GM19467 (cell line): ENCODE measurements around the gene C15orf61.

ENCODE experiments used
- ATAC-seq: cut with Tn5 transposase; IDR thresholded peaks from one replicate; pipeline ENCODE4 v1.9.1; 2021; ENCODE audit warnings: mild to moderate bottlenecking, moderate library complexity; ENCODE audit not compliant: unreplicated experiment

Gene C15orf61

GRCh38 chr15:67548862-67549651 lies 28.1 kb downstream of the C15orf61 start:
- ATAC-seq, result no peak

DNA sequence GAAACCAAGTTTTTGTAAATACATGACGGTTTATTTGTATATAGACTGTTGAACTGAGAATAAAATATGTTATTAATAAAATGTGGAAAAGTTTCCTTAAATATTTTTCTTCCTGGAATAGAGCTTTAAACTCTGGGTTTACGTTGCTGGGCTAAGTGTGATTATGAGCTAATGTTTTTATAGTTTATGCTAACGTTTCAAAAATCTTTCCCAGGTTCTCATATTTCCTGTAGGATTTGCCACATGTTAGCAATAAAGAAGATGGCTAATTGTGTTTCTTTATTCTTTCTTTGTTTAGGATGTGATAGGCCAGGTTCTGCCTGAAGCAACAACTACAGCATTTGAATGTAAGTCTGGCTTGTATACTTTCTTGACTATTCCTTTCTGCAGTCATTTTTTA lies 28.8 kb downstream of the C15orf61 start:
- no peak for ATAC-seq

GRCh38 chr15:67550522-67550921 lies 29.6 kb downstream of the C15orf61 start:
- no peak for ATAC-seq

GRCh38 chr15:67551207-67551743 lies 30.3 kb downstream of the C15orf61 start:
- ATAC-seq, result no peak

DNA sequence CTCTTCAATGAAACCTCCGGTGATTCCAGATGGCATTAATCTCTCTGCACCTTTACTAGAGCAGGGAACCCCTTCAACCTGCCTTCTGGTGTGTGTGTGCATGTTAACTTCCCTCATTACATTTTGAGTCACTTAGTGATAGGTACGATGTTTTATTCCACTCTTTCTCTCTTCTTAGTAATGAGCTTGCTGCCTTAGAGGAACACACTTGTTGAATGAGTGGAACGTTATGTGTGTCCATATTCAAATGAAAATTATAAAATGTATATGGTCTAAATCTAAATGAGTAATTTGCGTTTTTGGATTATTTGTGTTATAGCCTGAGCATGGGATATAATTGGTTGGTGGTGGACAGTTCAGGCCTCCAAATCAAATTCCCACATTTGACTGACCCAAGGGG lies 33.6 kb downstream of the C15orf61 start:
- ATAC-seq, result no peak

- no peak for ATAC-seq
These were observed 36.1 kb downstream of the C15orf61 start for GRCh38 chr15:67556976-67557570.

GRCh38 chr15:67558502-67558901 lies 37.6 kb downstream of the C15orf61 start:
- ATAC-seq, result no peak

- ATAC-seq, result no peak
These were observed 38.2 kb downstream of the C15orf61 start for GRCh38 chr15:67559158-67559557.

GRCh38 chr15:67559576-67559975 lies 38.6 kb downstream of the C15orf61 start:
- no peak for ATAC-seq

- no peak for ATAC-seq
These were observed 39.4 kb downstream of the C15orf61 start for GRCh38 chr15:67560320-67560719.

DNA sequence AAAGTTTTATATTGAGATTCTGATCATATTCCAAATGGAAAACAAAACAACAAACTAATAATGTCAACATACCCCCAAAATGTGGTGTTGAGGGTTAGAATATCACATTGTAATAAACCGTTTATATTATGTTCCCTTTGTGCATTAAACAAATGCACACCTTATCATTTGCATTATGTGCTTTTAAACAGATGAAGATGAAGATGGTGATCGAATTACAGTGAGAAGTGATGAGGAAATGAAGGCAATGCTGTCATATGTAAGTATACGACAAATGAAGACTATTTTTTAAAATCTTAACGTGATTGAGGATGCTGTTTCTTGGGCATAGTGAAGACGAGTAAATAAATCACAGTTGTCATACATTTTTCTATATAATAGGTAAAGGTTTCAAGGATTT lies 42.2 kb downstream of the C15orf61 start:
- no peak for ATAC-seq

DNA sequence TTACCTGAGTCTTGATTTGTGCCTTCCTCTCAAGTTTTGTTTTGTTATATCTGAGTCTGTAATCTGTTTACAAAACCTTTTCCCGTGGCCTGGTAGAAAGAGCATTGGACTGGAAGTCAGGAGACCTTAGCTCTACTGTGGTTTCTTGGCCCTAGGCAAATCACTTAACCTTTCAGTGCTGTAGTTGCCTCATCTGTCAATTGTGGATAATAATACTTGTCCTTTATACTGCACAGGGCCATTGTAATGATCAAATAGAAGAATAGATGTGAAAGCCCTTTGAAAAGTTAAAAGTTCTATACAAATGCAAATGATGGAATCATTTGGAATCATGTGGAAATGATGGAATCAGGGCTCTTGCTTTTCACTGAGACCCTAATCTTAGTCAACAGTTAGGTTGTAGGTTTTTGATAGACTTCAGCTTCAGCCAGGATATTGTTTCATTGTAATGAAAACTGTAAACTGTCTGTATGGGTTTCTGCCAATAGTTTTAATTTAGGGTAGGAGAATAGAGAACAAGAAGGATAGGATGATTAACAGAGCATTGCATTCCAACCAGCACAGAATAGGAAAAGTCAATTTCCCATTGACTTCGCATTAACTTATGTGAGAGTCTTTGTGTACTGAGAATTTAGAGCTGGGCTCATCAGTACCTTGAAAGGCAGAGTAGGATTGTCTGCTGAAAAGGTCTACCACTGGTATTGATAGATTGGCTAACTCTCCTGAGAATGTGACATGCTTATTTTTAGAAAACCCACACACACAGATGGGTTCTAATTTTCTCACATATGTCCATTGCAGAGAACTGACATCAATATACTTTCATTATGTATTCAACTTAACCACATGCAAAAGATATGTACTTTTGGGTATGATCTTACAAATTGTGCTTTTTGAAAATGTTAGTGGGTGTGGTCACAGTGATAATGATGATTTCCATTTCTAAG lies 43.4 kb downstream of the C15orf61 start:
- peak; percentile 80 for ATAC-seq

DNA sequence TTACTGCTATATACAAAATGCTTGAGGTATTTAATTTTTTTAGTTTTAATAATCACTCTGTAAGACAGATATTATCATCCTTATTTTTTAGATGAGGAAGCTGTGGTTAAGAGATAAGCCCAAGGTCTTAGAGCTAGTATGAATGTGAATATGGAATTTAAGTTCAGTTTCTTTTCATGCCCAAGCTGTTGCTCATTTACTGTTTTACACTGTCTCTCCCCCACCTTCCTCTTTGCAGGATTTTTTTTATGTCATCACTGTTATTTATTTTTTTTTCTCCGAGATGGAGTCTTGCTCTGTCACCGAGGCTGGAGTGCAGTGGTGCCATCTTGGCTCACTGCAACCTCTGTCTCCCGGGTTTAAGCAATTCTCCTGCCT lies 44.0 kb downstream of the C15orf61 start:
- peak; percentile 31 for ATAC-seq

GRCh38 chr15:67569668-67570067 lies 48.7 kb downstream of the C15orf61 start:
- ATAC-seq, result no peak

DNA sequence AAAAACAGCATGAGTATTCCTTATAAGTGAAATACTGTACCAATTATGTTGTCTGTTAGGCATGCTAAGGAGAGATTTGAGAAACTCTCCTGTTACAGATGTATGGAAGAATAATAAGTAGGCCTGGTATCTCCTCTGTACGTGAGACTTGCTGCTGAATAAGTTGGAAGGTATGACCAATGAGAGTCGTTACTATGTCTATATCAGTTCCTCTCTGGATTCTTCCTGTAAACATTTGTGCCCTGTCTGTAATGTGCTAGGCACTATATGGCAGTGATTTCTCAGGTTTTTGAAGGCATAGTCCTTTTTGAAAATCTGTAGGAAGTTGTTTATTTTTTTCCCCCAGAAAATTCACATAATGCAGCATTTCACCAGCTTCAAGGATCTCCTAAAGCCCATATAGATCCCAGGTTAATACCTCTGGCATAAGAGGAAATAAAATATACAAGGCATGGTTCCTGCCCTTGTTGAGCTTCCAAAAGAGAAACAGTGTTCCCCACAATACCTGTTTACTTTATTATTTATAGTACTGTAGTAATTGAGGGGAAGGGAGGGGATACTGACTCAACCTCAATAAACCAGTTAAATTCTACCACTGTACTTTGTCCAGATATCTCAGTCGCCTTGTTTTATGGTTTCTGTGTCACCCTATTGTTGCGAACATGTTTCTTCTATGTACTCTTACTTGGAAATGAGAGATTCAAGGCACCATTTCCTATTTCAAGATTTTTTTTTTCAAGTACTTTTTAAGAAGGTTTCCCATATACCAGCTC lies 50.1 kb downstream of the C15orf61 start:
- no peak for ATAC-seq

DNA sequence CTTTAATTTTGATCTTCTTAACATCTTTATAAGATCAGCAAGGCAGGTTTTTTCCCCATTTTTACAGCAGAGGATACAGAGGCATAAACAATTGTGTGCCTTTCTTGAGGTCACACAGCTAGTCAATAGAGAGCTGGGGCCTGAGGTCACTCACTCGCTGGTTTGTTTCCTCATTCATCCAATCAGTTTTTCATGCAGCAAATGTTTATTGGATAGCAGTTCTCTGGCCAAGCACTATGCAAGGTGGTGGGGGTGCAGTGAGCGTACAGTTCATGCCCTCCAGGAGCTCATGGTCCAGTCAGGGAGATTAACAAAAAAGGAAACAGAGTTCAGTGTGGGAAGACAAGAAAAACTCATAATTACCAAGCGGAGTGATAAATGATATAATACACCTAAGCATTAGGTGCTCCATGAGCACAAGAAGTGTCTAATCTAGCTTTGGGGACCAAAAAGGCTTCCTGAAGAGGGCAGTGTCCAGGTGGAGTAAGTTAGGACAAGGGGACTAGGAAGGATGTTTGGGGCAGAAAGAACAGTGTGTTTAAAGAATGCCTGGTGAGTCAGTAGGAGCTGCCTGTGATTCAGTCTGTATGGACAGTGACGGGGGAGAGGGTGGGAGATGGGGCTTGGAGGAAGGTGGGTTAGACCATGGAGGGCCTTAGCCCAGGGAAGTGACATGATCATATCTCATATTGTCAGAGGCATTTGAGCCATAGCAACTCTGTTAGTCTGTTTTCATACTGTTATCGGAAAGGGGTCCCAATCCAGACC lies 50.9 kb downstream of the C15orf61 start:
- ATAC-seq, result no peak

- no peak for ATAC-seq
These were observed 52.3 kb downstream of the C15orf61 start for GRCh38 chr15:67573194-67573593.

DNA sequence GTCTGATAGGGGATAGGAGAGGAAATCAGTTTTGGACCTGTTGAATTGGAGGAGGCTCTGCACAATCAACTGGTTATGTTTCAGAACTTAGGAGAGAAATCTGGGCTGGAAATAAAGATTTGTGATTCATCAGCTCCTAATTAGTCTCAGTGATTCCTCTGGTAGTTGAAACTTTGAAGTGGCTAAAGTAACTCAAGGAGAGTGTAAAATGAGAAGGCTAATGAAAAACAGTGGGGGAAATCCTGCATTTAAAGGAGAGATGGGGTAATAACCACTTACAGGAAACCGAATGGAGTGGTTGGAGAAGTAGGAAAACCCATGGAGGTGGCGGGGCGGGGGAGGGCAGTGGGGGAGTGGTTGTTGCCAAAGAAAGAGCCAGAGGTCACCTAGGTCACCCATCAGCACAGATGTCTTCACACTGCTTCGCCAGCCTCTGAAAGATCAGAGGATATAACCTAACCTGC lies 54.1 kb downstream of the C15orf61 start:
- ATAC-seq, result no peak

DNA sequence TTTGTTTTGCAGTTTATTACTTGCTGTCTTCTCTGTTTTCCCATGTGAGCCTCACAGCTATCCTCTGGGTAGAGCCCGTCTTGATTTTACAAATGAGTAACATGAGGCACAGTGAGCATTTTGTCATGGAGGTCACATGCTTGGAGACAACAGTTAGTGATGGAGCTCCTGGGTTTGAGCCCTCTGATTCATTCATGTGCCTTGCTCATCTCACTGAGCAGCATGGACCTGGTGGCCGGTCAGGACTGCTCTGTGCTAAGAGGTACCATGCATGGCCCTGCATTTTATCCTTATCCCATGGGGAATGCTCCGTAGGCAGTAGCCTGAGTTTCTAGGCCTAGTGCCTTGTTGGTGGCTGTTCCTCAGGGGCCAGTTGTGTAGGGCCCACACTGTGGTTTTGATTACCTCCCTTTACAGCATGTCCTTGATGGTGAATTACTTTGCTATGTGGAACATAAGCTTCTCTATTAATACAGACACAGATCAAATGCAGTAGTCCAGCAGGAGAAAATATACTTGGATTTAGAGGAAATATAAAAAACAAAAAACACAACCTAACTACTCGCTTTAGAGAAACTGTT lies 57.2 kb downstream of the C15orf61 start:
- ATAC-seq, result no peak
